Vagina (tissue), 2 donors: ENCODE measurements around the gene MICALL2.

ENCODE experiments used
- CTCF ChIP-seq, 3 experiments: fragments of 450-650 bp in 2 of 3; fragments of 200-600 bp in 1 of 3; sonication (generic) in 1 of 3; IDR thresholded peaks; one replicate each; pipeline ENCODE4 v1.5.1; 2017 to 2019; ENCODE audit warnings: antibody characterized with exemption in 3 of 3, mild to moderate bottlenecking in 2 of 3, moderate library complexity in 2 of 3
- POLR2AphosphoS5 ChIP-seq, 2 donors: sonication (generic); formaldehyde crosslinking; IDR thresholded peaks; one replicate each; pipeline ENCODE4 v1.9.0; 2017; ENCODE audit warnings: antibody characterized with exemption in 2 of 2, mild to moderate bottlenecking in 2 of 2, low read depth in 1 of 2; ENCODE audit not compliant: insufficient read depth in 1 of 2

DNA sequence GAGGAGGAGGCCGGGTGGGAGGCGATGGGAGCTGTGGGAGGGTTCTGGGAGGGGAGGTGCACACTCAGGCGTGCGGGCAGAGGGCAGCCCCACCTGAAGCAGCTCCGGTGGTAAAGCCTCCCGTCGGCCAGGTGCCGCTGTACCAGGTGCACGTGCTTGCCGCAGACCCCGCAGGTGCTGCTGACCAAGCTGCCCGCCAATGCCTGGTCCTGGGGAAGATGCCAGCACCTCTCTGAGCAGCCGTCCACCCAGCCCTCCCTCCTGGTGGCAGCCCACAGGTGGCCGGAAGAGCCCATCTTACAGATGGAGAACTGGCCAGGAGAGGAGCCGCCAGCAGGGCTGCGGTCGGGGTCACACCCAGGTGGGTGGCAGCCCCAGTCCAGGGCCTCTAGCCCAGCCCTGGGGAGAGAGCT is 12.6 kb downstream of the MICALL2 start:
- TF ChIP-seq CTCF (IDR thresholded peaks at IDR 0.05) (no peak), POLR2AphosphoS5 (IDR thresholded peaks at IDR 0.05; ENCODE audit: insufficient read depth in 1 of 2, low read depth in 1 of 2) (no peak)
